PC-3 (cell line): ENCODE data around the gene EMSY.

Experiments
- CTCF ChIP-seq: fragments of 300-600 bp; sonication (generic); conservative IDR thresholded peaks from 2 replicates; pipeline ENCODE4 v1.5.1; 2017; ENCODE audit warnings: antibody characterized with exemption, low read depth, mild to moderate bottlenecking, low read length
- EZH2 ChIP-seq: fragments of 300-600 bp; sonication (generic); IDR thresholded peaks from one replicate; pipeline ENCODE4 v1.6.1; 2017; ENCODE audit warnings: antibody characterized with exemption, mild to moderate bottlenecking, low read length; ENCODE audit not compliant: unreplicated experiment
- EZH2phosphoT487 ChIP-seq: fragments of 300-600 bp; sonication (generic); IDR thresholded peaks from 2 replicates; pipeline ENCODE4 v1.6.1; 2018; ENCODE audit warnings: mild to moderate bottlenecking, antibody characterized with exemption, low read length, borderline replicate concordance

- TF ChIP-seq CTCF (peak; percentile 74), EZH2phosphoT487 (no peak), EZH2 (no peak)
Measured at GRCh38 chr11:76459299-76459698, 14.5 kb downstream of the EMSY start.
